Keratinocyte (primary cell): ENCODE results near the gene HIGD2A. TPM values are rescaled to one million over a fixed set of nuclear protein-coding genes. Genes with fewer than 3 reads are reported as not detected.

Experiments used
- DNase-seq: peaks from one replicate; pipeline ENCODE4 v3.0.0-alpha.2; 2011; ENCODE audit warnings: low read depth, missing footprints, low spot score
- FAIRE-seq: peaks from 2 replicates; lab custom pipeline; 2011; peaks lifted over from hg19 to GRCh38; lab: Jason Lieb, UNC
- H2AFZ ChIP-seq: 2 replicates; pipeline ENCODE4 v1.6.0; 2012; ENCODE audit warnings: low read length, control low read depth, inconsistent platforms; ENCODE audit not compliant: control insufficient read depth
- H3K27ac ChIP-seq: 2 replicates; pipeline ENCODE4 v1.5.1; 2011; ENCODE audit warnings: low read length; ENCODE audit not compliant: control insufficient read depth, insufficient read depth
- H3K27me3 ChIP-seq: 3 replicates; pipeline ENCODE4 v1.6.0; 2011; ENCODE audit warnings: low read length; ENCODE audit not compliant: control insufficient read depth, insufficient read depth; ENCODE audit errors: extremely low read depth
- H3K36me3 ChIP-seq, 2 experiments: 2 replicates in 1 of 2; 3 replicates in 1 of 2; pipeline ENCODE4 v1.5.1; 2011; ENCODE audit warnings: low read length in 2 of 2, mild to moderate bottlenecking in 1 of 2; ENCODE audit not compliant: control insufficient read depth in 2 of 2, insufficient read depth in 2 of 2; ENCODE audit errors: extremely low read depth in 1 of 2
- H3K4me1 ChIP-seq: 3 replicates; pipeline ENCODE4 v1.5.1; 2011; ENCODE audit warnings: low read length; ENCODE audit not compliant: control insufficient read depth, insufficient read depth; ENCODE audit errors: extremely low read depth
- H3K4me2 ChIP-seq: 3 replicates; pipeline ENCODE4 v1.6.0; 2011; ENCODE audit warnings: low read depth, low read length; ENCODE audit not compliant: control insufficient read depth, insufficient read depth; ENCODE audit errors: extremely low read depth
- H3K4me3 ChIP-seq, 3 experiments: fragments of 200-600 bp in 1 of 3; sonication (generic) in 1 of 3; 2 replicates in 2 of 3; 3 replicates in 1 of 3; pipeline ENCODE4 v1.5.1; 2011 to 2016; ENCODE audit warnings: low read length in 3 of 3, mild to moderate bottlenecking in 3 of 3, control low read depth in 2 of 3, inconsistent platforms in 1 of 3, low read depth in 1 of 3, mixed read lengths in 1 of 3, mixed run types in 1 of 3, moderate library complexity in 1 of 3; ENCODE audit not compliant: control insufficient read depth in 2 of 3, insufficient read depth in 2 of 3; ENCODE audit errors: extremely low read depth in 1 of 3
- H3K79me2 ChIP-seq: 2 replicates; pipeline ENCODE4 v1.6.0; 2012; ENCODE audit warnings: low read length; ENCODE audit not compliant: control insufficient read depth, insufficient read depth
- H3K9ac ChIP-seq: 3 replicates; pipeline ENCODE4 v1.6.0; 2011; ENCODE audit warnings: low read length; ENCODE audit not compliant: control insufficient read depth, insufficient read depth; ENCODE audit errors: extremely low read depth
- H3K9me1 ChIP-seq: 3 replicates; pipeline ENCODE4 v1.6.0; 2011; ENCODE audit warnings: low read length; ENCODE audit not compliant: control insufficient read depth, insufficient read depth; ENCODE audit errors: extremely low read depth
- H3K9me3 ChIP-seq: 2 replicates; pipeline ENCODE4 v1.5.1; 2012; ENCODE audit warnings: low read depth, low read length; ENCODE audit not compliant: control insufficient read depth
- H4K20me1 ChIP-seq: 3 replicates; pipeline ENCODE4 v1.6.0; 2011; ENCODE audit warnings: low read length; ENCODE audit not compliant: control insufficient read depth, insufficient read depth; ENCODE audit errors: extremely low read depth
- EZH2 ChIP-seq: IDR thresholded peaks from one replicate; pipeline ENCODE4 v1.6.1; 2012; ENCODE audit warnings: inconsistent platforms, mild to moderate bottlenecking, low read length, moderate library complexity
- dilution Hi-C: fragments of 300-500 bp; cut with MboI; formaldehyde crosslinking; loops from one replicate; pipeline ENCODE4 v1.7.0; 2020; ENCODE audit warnings: low sequenced_read_pairs; ENCODE audit not compliant: extremely low pct_ligation_motif_present
- polyA plus RNA-seq, 5 experiments: library from polyadenylated mRNA; depleted of rRNA in 3 of 5; stranded (reverse) in 3 of 5; stranded (forward) in 1 of 5; unstranded in 1 of 5; fragments of >200 nt; gene quantifications; 1 replicate in 1 of 5; 2 replicates in 3 of 5; 3 replicates in 1 of 5; pipeline versions ENCODE4 v1.2.1 to v1.2.3, GENCODE V29; 2011 to 2012; ENCODE audit warnings: missing spikeins in 2 of 5, low read depth in 1 of 5, low replicate concordance in 1 of 5
- TF ChIP-seq, protein P1 (sequence below), 3 experiments: IDR thresholded peaks in 1 of 3; conservative IDR thresholded peaks in 1 of 3; optimal IDR thresholded peaks in 1 of 3; 2 replicates in 2 of 3; 3 replicates in 1 of 3; pipeline versions ENCODE3 to v1.5.1; 2011; ENCODE audit warnings: low read length in 3 of 3, mild to moderate bottlenecking in 3 of 3, moderate library complexity in 2 of 3, control low read depth in 1 of 3, inconsistent platforms in 1 of 3; ENCODE audit not compliant: insufficient read depth in 2 of 3; ENCODE audit errors: extremely low read depth in 1 of 3

The HIGD2A gene
- polyA plus RNA-seq, 1 donor (not counting 4 experiments of a cell fraction or from before 2014, with no cell fraction given) = 74.6 TPM

DNA sequence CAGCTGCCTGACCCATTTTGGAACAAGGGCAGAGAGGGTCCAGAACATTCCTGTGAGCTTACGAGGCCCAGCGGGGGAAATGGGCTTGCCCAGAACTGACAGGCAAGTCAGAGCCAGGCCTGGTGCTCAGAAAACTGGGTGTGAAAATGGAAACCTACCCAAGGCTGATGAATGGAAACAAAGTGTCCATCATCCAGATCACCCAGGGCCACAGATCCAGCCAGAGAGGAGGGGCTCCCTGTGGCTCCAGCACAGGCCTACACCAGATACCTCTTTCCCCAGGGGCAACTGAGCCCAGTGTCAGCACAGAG lies 24.7 kb downstream of the HIGD2A start:
- TF ChIP-seq EZH2 = no peak
- TF ChIP-seq, protein P1, sequence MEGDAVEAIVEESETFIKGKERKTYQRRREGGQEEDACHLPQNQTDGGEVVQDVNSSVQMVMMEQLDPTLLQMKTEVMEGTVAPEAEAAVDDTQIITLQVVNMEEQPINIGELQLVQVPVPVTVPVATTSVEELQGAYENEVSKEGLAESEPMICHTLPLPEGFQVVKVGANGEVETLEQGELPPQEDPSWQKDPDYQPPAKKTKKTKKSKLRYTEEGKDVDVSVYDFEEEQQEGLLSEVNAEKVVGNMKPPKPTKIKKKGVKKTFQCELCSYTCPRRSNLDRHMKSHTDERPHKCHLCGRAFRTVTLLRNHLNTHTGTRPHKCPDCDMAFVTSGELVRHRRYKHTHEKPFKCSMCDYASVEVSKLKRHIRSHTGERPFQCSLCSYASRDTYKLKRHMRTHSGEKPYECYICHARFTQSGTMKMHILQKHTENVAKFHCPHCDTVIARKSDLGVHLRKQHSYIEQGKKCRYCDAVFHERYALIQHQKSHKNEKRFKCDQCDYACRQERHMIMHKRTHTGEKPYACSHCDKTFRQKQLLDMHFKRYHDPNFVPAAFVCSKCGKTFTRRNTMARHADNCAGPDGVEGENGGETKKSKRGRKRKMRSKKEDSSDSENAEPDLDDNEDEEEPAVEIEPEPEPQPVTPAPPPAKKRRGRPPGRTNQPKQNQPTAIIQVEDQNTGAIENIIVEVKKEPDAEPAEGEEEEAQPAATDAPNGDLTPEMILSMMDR (optimal IDR thresholded peaks at IDR 0.05 in 1 of 3, IDR thresholded peaks at IDR 0.05 in 1 of 3, conservative IDR thresholded peaks at IDR 0.05 in 1 of 3; ENCODE audit: extremely low read depth in 1 of 3, insufficient read depth in 2 of 3, low read length in 3 of 3) = no peak
- Histone ChIP-seq H3K9me3 (no peaks in the 10 kb centered on the region), H3K9me1 (no peaks in the 10 kb centered on the region), H3K79me2 (peaks cover 61% of the 10 kb centered on the region), H3K4me1 (peaks cover 62% of the 10 kb centered on the region), H2AFZ (no peak overlapping the region), H3K9ac (peak overlapping the region; percentile 91), H3K36me3 (peaks cover 9 to 17% of the 10 kb centered on the region in 2 experiments), H3K27me3 (no peaks in the 10 kb centered on the region), H3K27ac (peak overlapping the region; percentile 86), H3K4me3 (peak overlapping the region; percentile 86 to 95 (median 91)), H4K20me1 (peaks cover 11% of the 10 kb centered on the region), H3K4me2 (peak overlapping the region; percentile 77)
- FAIRE-seq = peak; percentile 96
- no peak for DNase-seq
- dilution Hi-C loops = no loop called here

DNA sequence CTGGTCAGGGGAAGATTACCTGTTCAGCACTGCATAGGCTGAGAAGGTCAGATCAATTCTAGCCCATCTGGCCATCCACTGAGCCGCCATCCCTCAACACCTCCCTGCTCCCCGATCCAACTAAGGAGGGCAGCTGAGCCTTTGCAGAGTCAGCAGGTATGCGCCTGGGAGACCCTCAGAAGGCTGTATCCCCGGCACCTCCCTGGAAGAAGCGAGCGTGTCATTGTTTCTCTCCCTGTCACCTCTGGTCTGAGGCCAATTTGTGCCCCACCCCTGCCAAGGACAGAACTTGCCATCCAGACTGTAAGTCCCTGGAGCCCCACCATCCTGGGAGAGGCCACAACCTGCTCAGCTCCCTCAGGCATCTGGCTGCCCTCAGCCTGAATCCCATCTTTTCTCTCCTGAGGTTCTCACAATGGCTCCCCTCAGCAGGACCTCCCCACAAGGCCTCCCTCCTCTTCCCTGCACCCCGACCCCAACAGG lies 25.2 kb downstream of the HIGD2A start:
- Histone ChIP-seq H3K9me3 (no peaks in the 10 kb centered on the region), H3K4me2 (peak overlapping the region; percentile 77), H3K27me3 (no peaks in the 10 kb centered on the region), H4K20me1 (peaks cover 11% of the 10 kb centered on the region), H3K79me2 (peaks cover 57% of the 10 kb centered on the region), H3K36me3 (peaks cover 6 to 14% of the 10 kb centered on the region in 2 experiments), H3K4me3 (peak overlapping the region; percentile 86 to 95 (median 91)), H2AFZ (no peak overlapping the region), H3K27ac (peak overlapping the region; percentile 86), H3K9me1 (no peaks in the 10 kb centered on the region), H3K4me1 (peaks cover 66% of the 10 kb centered on the region), H3K9ac (peak overlapping the region; percentile 91)
- TF ChIP-seq EZH2 = no peak
- TF ChIP-seq, protein P1 (optimal IDR thresholded peaks at IDR 0.05 in 1 of 3, IDR thresholded peaks at IDR 0.05 in 1 of 3, conservative IDR thresholded peaks at IDR 0.05 in 1 of 3; ENCODE audit: extremely low read depth in 1 of 3, insufficient read depth in 2 of 3, low read length in 3 of 3) = no peak
- DNase-seq (no peak), FAIRE-seq (no peak)
- dilution Hi-C loops = no loop called here
